Measurements from ENCODE around the gene UBE2I. TPM values are rescaled to one million over a fixed set of nuclear protein-coding genes. Genes with fewer than 3 reads are reported as not detected.

Gene UBE2I
- total RNA-seq (2021) = 348 and 361 TPM in 2 replicates
- percentile 89 among the genes with signal in this experiment for Bru-seq, nascent RNA
- percentile 94 among the genes with signal in this experiment for BruChase-seq, experiment 1, labeled RNA remaining after a 2-hour chase
- percentile 97 among the genes with signal in this experiment for BruChase-seq, experiment 2, labeled RNA remaining after a 6-hour chase
- long read RNA-seq, transcript UBE2I-204 (8 exons, 3,109 nt) = minor isoform, 9 of 183 reads
- long read RNA-seq, transcript UBE2I-203 (7 exons, 2,976 nt) = major isoform, 107 of 183 reads
- long read RNA-seq, partial matches to known transcripts = 24 of 183 reads
- long read RNA-seq, other reads (novel, unspliced or antisense) = 34 of 183 reads

DNA sequence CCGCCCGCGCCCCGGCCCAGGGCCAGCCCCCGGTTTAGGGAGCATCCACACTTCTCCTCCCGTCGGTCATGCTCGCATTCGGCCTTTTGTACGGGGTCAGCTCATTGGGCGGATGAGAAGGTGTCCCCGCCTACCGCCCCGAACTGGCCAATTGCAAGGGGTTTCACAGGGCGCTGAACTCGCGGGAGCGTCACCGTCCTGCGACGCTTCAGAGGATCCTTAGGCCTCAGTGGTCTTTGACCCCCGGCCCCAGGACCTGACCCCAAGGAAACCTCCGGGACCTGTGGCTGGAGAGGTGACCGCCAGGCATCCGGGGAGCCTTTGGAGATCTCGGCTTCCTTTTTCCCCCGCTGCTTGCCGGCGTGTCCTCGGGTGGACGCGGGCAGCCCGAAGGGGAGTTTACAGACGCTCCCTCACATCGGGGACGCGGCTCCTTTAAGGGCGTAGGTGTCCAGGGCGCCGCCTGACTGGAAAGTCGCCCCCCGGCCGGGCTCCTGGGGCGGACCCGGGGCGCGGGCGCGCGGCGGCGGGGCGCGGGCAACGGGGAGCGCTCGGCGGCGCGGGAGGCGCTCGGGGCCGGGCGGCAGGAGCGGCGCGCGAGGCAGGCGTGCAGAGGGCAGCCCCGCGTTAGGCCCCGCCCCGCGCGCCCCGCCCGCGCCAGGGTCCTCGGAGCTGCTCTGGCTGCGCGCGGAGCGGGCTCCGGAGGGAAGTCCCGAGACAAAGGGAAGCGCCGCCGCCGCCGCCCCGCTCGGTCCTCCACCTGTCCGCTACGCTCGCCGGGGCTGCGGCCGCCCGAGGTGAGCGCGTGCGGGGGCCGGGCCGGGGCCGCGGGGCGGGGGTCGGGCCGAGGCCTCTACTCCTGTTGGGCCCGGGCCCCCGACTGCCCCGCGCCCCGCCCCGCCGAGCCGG, at the start of gene UBE2I:
TSS of gene UBE2I (plus strand) at position 660 of the 909 bp plus-strand sequence. CDS start 4,395 bp downstream, outside the sequence.
- CTCF ChIA-PET = no interaction called here

DNA sequence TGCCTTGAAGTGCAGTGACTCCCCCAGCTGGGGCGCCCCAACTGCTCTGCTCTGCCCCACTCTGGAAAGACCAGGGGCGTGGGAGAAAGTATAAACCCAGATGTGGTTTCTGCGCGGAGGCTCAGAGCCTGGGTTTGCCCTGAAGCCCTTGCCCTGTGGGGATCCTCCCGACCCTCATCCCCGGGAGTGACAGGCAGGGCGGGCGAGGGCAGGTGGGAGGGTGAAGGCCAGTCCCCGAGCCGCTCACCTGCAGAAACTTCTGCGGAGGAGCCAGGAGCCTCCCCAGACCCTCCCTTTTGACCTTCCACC, 49.7 kb upstream of the UBE2I start:
- TF ChIP-seq EZH2 (IDR thresholded peaks at IDR 0.05; ENCODE audit: borderline replicate concordance, low read depth, low read length, poor library complexity, severe bottlenecking) = no peak
- TF ChIP-seq, protein P1, sequence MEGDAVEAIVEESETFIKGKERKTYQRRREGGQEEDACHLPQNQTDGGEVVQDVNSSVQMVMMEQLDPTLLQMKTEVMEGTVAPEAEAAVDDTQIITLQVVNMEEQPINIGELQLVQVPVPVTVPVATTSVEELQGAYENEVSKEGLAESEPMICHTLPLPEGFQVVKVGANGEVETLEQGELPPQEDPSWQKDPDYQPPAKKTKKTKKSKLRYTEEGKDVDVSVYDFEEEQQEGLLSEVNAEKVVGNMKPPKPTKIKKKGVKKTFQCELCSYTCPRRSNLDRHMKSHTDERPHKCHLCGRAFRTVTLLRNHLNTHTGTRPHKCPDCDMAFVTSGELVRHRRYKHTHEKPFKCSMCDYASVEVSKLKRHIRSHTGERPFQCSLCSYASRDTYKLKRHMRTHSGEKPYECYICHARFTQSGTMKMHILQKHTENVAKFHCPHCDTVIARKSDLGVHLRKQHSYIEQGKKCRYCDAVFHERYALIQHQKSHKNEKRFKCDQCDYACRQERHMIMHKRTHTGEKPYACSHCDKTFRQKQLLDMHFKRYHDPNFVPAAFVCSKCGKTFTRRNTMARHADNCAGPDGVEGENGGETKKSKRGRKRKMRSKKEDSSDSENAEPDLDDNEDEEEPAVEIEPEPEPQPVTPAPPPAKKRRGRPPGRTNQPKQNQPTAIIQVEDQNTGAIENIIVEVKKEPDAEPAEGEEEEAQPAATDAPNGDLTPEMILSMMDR (conservative IDR thresholded peaks at IDR 0.05; ENCODE audit: low read depth, low read length) = no peak
- Histone ChIP-seq H3K27ac (ENCODE audit: low read depth, low read length, poor library complexity, severe bottlenecking) (no peak overlapping the region), H3K4me1 (ENCODE audit: insufficient read depth, low read length, poor library complexity, severe bottlenecking) (no peaks in the 10 kb centered on the region), H3K36me3 (ENCODE audit: insufficient read depth, low read length, poor library complexity, severe bottlenecking) (no peaks in the 10 kb centered on the region), H3K27me3 (replicated peaks; ENCODE audit: insufficient read depth, low read depth, low read length, poor library complexity) (no peaks in the 10 kb centered on the region), H3K4me3 (ENCODE audit: low read depth, low read length, poor library complexity, severe bottlenecking) (no peak overlapping the region), H3K9me3 (ENCODE audit: low read depth, low read length, poor library complexity, severe bottlenecking) (no peaks in the 10 kb centered on the region)
- DNase-seq (ENCODE audit: low spot score) = no peak
- ChIA-PET POLR2A (ENCODE audit: low non-redundant PET) (no interaction called here), CTCF (no interaction called here)
- intact Hi-C loops (cut with micrococcal nuclease; ENCODE audit: unreplicated experiment) = no loop called here
- no TSS peak for BruUV-seq (replicated peaks)

More for the DNA sequence above, at the start of gene UBE2I:
- H3K4me3 ChIP-seq (ENCODE audit: low read depth, low read length, poor library complexity, severe bottlenecking) = peak within 1 kb of the TSS; percentile 95
- TF ChIP-seq, protein P1 (conservative IDR thresholded peaks at IDR 0.05; ENCODE audit: low read depth, low read length) = no peak
- no peak for TF ChIP-seq EZH2 (IDR thresholded peaks at IDR 0.05; ENCODE audit: borderline replicate concordance, low read depth, low read length, poor library complexity, severe bottlenecking)
- POLR2A ChIA-PET (ENCODE audit: low non-redundant PET) = interaction anchor here (0.6 kb wide), 1 partner anchor 396 kb away, joined by 3 read pairs; no protein-coding TSS in a partner anchor
- intact Hi-C loops (cut with micrococcal nuclease; ENCODE audit: unreplicated experiment) = no loop called here
- peaks cover 8% of the 10 kb centered on the region for H3K4me1 ChIP-seq (ENCODE audit: insufficient read depth, low read length, poor library complexity, severe bottlenecking)
- peak within 1 kb of the TSS; percentile 100 for H3K27ac ChIP-seq (ENCODE audit: low read depth, low read length, poor library complexity, severe bottlenecking)
- peaks cover 24% of the 10 kb centered on the region for H3K36me3 ChIP-seq (ENCODE audit: insufficient read depth, low read length, poor library complexity, severe bottlenecking)
- H3K9me3 ChIP-seq (ENCODE audit: low read depth, low read length, poor library complexity, severe bottlenecking) = no peaks in the 10 kb centered on the region
- peak; percentile 99 for DNase-seq (ENCODE audit: low spot score)
- no peaks in the 10 kb centered on the region for H3K27me3 ChIP-seq (replicated peaks; ENCODE audit: insufficient read depth, low read depth, low read length, poor library complexity)
- no TSS peak for BruUV-seq (replicated peaks)

DNA sequence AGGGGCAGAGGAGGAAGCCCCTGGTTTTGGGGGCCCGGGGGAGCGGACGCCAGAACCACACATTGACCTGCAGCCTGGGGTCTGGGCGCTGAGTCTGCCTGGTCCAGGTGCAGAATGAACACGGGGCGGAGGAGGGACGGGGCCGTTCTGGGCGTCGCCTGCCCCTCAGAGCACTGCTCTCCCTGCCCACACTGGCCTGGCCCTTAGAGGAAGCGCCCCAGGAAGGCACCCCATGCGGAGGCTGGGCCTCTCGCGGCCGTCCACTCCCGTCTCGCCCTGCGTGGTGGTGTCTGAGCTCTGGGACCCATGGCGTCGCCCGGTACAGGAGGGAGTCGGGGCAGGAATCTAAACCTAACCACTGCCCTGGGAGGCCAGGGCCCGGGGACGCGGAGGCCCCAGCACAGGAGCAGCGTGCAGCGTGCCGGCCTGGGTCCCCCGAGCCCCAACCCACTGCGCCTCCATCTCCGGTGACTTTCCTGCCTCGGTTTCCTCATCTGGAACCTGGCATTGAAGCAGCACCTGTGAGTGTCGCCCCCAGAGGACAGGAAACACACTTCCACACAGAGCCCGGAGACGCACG, 49.2 kb upstream of the UBE2I start:
- intact Hi-C loops (cut with micrococcal nuclease; ENCODE audit: unreplicated experiment) = no loop called here
- Histone ChIP-seq H3K27me3 (replicated peaks; ENCODE audit: insufficient read depth, low read depth, low read length, poor library complexity) (no peaks in the 10 kb centered on the region), H3K9me3 (ENCODE audit: low read depth, low read length, poor library complexity, severe bottlenecking) (no peaks in the 10 kb centered on the region), H3K27ac (ENCODE audit: low read depth, low read length, poor library complexity, severe bottlenecking) (no peak overlapping the region), H3K36me3 (ENCODE audit: insufficient read depth, low read length, poor library complexity, severe bottlenecking) (no peaks in the 10 kb centered on the region), H3K4me3 (ENCODE audit: low read depth, low read length, poor library complexity, severe bottlenecking) (no peak overlapping the region), H3K4me1 (ENCODE audit: insufficient read depth, low read length, poor library complexity, severe bottlenecking) (no peaks in the 10 kb centered on the region)
- no TSS peak for BruUV-seq (replicated peaks)
- ChIA-PET CTCF (no interaction called here), POLR2A (ENCODE audit: low non-redundant PET) (no interaction called here)
- no peak for TF ChIP-seq EZH2 (IDR thresholded peaks at IDR 0.05; ENCODE audit: borderline replicate concordance, low read depth, low read length, poor library complexity, severe bottlenecking)
- TF ChIP-seq, protein P1 (conservative IDR thresholded peaks at IDR 0.05; ENCODE audit: low read depth, low read length) = no peak
- no peak for DNase-seq (ENCODE audit: low spot score)

Data from A673 (cell line).